Mucosa of descending colon (tissue), 3 donors: ENCODE data around the gene ZNF276. TPM values are rescaled to one million over a fixed set of nuclear protein-coding genes. Genes with fewer than 3 reads are reported as not detected.
A peak's percentile ranks its signal among the peaks of the same experiment; 100 is the strongest.
"Not testable (repeated sequence)": the region's sequence is repeated elsewhere in the genome, so short reads cannot be mapped to it uniquely, and the experiment has no call there.

Source experiments
- ATAC-seq: fragments of 200-7000 bp; cut with Tn5 transposase; one replicate; pipeline ENCODE4 v1.9.1; 2020; ENCODE audit warnings: mild to moderate bottlenecking, moderate library complexity
- DNase-seq, 3 donors: peaks; one replicate each; pipeline ENCODE4 v3.0.0-alpha.2; 2020
- H3K36me3 ChIP-seq: fragments of 200-600 bp; one replicate; pipeline ENCODE4 v1.8.0; 2021; ENCODE audit warnings: low read depth, mild to moderate bottlenecking
- H3K4me1 ChIP-seq: fragments of 200-600 bp; one replicate; pipeline ENCODE4 v1.8.0; 2021; ENCODE audit warnings: low read depth, mild to moderate bottlenecking
- H3K4me3 ChIP-seq: fragments of 200-600 bp; one replicate; pipeline ENCODE4 v1.8.0; 2021; ENCODE audit warnings: mild to moderate bottlenecking
- H3K9me3 ChIP-seq: fragments of 200-600 bp; one replicate; pipeline ENCODE4 v1.8.0; 2021; ENCODE audit warnings: mild to moderate bottlenecking
- intact Hi-C, 2 donors: fragments of 100-400 bp; cut with DNase I in 1 of 2; cut with micrococcal nuclease in 1 of 2; formaldehyde crosslinking; loops; one replicate each; pipeline versions ENCODE4 v1.11.0 to v1.11.1; 2022; cut with DNase I, micrococcal nuclease
- total RNA-seq, 3 donors: library from RNA; stranded (reverse); fragmentation: NEBNext Ultra II Directional in 2 of 3; extraction: Animal tissue kit (Norgen Biotek cat#: 25700) in 2 of 3; gene quantifications; one replicate each; pipeline versions ENCODE4 v1.2.1 to v1.2.4, GENCODE V29; 2021 to 2023
- TF ChIP-seq, protein P1 (sequence below): fragments of 200-600 bp; IDR thresholded peaks from one replicate; pipeline ENCODE4 v1.8.0; 2022; ENCODE audit warnings: antibody characterized with exemption, mild to moderate bottlenecking
- donor health status: DM: no; HTN: no; CAD: no; lungs with moderate emphysema.
- donor health status: DM: no; HTN: no; CAD: no.
- donor health status: DM: no; HTN: yes; CAD: no.

The ZNF276 gene
- total RNA-seq, 3 donors from 2014 or later = 30.5 to 50.4 (median 31.6) TPM

- Histone ChIP-seq H3K36me3 (no peaks in the 10 kb centered on the region), H3K9me3 (no peaks in the 10 kb centered on the region), H3K4me1 (peaks cover 17% of the 10 kb centered on the region), H3K4me3 (peak within 1 kb of the TSS; percentile 92)
- intact Hi-C loops = no loop called here
- ATAC-seq = peak; percentile 86
- peak; percentile 91 to 96 (median 96) for DNase-seq
- TF ChIP-seq, protein P1, sequence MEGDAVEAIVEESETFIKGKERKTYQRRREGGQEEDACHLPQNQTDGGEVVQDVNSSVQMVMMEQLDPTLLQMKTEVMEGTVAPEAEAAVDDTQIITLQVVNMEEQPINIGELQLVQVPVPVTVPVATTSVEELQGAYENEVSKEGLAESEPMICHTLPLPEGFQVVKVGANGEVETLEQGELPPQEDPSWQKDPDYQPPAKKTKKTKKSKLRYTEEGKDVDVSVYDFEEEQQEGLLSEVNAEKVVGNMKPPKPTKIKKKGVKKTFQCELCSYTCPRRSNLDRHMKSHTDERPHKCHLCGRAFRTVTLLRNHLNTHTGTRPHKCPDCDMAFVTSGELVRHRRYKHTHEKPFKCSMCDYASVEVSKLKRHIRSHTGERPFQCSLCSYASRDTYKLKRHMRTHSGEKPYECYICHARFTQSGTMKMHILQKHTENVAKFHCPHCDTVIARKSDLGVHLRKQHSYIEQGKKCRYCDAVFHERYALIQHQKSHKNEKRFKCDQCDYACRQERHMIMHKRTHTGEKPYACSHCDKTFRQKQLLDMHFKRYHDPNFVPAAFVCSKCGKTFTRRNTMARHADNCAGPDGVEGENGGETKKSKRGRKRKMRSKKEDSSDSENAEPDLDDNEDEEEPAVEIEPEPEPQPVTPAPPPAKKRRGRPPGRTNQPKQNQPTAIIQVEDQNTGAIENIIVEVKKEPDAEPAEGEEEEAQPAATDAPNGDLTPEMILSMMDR = no peak
Measured at GRCh38 chr16:89686520-89687091, 34.7 kb upstream of the ZNF276 start, which contains the start of gene CDK10. Gene CDK10, plus strand, starts transcription at chr16:89686689. Its CDS starts 22 bp downstream, at chr16:89686711.

GRCh38 chr16:89687092-89687940 lies 34.0 kb upstream of the ZNF276 start:
- peak; percentile 89 to 91 (median 90) for DNase-seq
- peak; percentile 93 for ATAC-seq
- intact Hi-C loops = no loop called here
- Histone ChIP-seq H3K4me3 (peak overlapping the region; percentile 92), H3K36me3 (no peaks in the 10 kb centered on the region), H3K9me3 (no peaks in the 10 kb centered on the region), H3K4me1 (peaks cover 17% of the 10 kb centered on the region)
- TF ChIP-seq, protein P1 = no peak

DNA sequence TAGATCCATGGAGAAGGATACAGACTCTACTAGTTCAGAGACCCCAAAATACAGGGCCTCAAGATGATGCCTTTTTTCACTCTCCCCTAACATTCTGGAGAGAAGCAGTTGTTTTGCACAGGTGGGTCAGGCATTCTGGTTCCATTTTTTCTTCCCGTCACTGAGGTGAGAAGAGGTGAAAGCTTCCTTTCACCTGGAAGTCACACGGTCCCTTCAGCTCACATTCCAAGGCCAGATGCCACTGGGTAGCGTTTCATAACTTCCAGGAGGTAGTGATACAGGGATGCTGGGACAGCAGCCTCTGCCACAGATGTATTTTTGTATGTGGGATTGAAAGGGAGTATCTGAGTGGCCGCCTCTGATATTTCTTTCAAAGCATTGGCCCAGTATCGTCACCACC lies 32.9 kb upstream of the ZNF276 start:
- Histone ChIP-seq H3K4me1 (peaks cover 17% of the 10 kb centered on the region), H3K4me3 (no peak overlapping the region), H3K9me3 (no peaks in the 10 kb centered on the region), H3K36me3 (no peaks in the 10 kb centered on the region)
- DNase-seq = peak in 1 of 3 donors; percentile 13
- no peak for ATAC-seq
- TF ChIP-seq, protein P1 = no peak
- intact Hi-C loops = no loop called here

DNA sequence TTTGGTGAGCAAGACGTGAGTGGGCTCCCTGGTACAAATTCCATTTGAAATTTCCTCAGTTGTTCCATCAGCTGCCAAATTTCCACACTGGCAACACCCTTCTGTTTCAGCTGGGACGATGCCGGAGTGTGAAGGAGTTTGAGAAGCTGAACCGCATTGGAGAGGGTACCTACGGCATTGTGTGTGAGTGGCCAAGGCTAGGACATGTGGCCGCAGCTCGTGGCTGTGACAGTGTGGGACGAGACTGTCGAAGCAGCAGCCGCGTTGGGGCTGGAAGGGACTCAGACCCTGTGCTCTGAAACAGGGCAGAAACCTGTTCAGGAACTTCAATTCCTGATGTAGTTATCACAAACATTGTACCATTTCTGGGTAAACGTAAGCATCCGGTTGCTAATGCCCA lies 32.2 kb upstream of the ZNF276 start:
- peak in 1 of 3 donors; percentile 32 for DNase-seq

GRCh38 chr16:89689621-89690020 lies 31.7 kb upstream of the ZNF276 start:
- DNase-seq = peak in 1 of 3 donors; percentile 18
- H3K9me3 ChIP-seq, H3K4me3 ChIP-seq, H3K36me3 ChIP-seq, ATAC-seq, intact Hi-C loops: not testable (repeated sequence)
- peaks cover 17% of the 10 kb centered on the region for H3K4me1 ChIP-seq

More for the DNA sequence above, 32.2 kb upstream of the ZNF276 start:
- TF ChIP-seq, protein P1 = no peak
- intact Hi-C loops = no loop called here
- H3K36me3 ChIP-seq = no peaks in the 10 kb centered on the region
- no peak for ATAC-seq
- H3K4me1 ChIP-seq = peaks cover 17% of the 10 kb centered on the region
- H3K9me3 ChIP-seq = no peaks in the 10 kb centered on the region
- no peak overlapping the region for H3K4me3 ChIP-seq

DNA sequence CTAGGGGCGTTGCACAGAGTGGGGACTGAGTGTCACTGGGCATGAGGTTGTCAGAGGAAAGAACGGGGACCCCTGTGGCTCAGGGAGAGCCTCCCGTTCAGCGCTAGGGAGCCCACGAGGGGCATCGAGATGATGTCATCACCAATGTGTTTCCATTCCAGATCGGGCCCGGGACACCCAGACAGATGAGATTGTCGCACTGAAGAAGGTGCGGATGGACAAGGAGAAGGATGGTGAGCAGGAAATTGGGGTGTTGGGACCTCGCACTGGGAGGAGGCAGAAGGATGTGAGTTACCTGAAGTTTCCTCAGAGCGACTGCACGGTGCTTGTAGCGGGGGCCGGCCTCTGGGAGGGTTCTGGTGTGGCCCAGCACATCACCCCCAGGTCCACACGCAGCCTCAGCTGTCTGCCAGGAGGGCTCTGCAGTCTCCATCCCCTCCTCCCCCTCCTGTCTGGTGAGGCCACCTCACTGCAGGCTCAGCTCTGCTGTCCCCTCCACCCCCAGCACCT lies 30.9 kb upstream of the ZNF276 start:
- intact Hi-C loops = no loop called here
- DNase-seq = peak in 1 of 3 donors; percentile 31
- Histone ChIP-seq H3K36me3 (no peaks in the 10 kb centered on the region), H3K4me1 (peaks cover 17% of the 10 kb centered on the region), H3K9me3 (no peaks in the 10 kb centered on the region), H3K4me3 (no peak overlapping the region)
- TF ChIP-seq, protein P1 = no peak
- ATAC-seq = no peak
